Measurements from ENCODE around the gene FDPS. TPM values are rescaled to one million over a fixed set of nuclear protein-coding genes. Genes with fewer than 3 reads are reported as not detected.
"Not testable (repeated sequence)": the region's sequence is repeated elsewhere in the genome, so short reads cannot be mapped to it uniquely, and the experiment has no call there.

The FDPS gene
- total RNA-seq, 1 donor from 2014 or later = 361 TPM

DNA sequence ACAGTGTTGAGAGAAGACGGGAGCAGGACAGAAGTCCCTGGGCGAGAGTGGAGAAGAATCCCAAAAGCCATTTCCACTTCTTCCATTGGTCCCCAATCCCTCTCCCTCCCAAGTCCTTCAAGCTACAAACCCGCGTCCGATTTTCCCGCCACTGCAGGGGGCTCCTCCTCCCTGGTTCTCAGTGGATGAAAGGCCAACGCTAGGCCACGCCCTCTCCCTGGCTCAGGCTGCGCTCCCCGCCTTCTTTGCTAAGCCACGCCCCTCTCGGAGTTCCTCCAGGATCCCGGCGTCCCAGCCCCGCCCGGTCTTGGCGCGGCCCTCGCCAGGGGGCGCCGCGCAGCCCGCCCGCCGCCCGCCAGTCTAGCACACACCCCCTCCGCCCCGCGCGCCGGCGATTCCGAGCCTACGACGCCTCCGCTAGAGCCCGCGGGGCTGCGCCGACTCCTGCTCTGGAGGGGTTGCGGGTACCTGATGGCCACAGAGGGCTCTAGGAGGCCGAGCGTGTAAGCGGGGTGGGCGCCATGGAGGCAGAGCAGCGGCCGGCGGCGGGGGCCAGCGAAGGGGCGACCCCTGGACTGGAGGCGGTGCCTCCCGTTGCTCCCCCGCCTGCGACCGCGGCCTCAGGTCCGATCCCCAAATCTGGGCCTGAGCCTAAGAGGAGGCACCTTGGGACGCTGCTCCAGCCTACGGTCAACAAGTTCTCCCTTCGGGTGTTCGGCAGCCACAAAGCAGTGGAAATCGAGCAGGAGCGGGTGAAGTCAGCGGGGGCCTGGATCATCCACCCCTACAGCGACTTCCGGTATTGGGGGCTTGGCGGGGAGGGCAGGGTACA, 31.4 kb upstream of the FDPS start, which contains the start of gene HCN3:
HCN3 (plus strand) TSS at position 394 of the 832 bp plus-strand sequence; CDS start at position 522, 128 bp downstream.
- H3K27ac Mint-ChIP-seq = peak within 1 kb of the TSS; percentile 58
- peaks cover 30% of the 10 kb centered on the region for H3K4me1 Mint-ChIP-seq (ENCODE audit: low read depth)
- H3K27me3 Mint-ChIP-seq (ENCODE audit: low read depth) = no peaks in the 10 kb centered on the region
- peaks cover 7% of the 10 kb centered on the region for H3K36me3 Mint-ChIP-seq (ENCODE audit: low read depth)
- intact Hi-C loops (cut with micrococcal nuclease) = loop anchor here (1.0 to 10.0 kb wide), 4 partner anchors 22 to 468 kb away; partner anchors contain the start of genes ENTREP3, MTX1, RUSC1 and THBS3
- no peaks in the 10 kb centered on the region for H3K9me3 Mint-ChIP-seq
- H3K4me3 Mint-ChIP-seq (ENCODE audit: low read depth) = peak within 1 kb of the TSS; percentile 79
- peak; percentile 89 for DNase-seq (ENCODE audit: low spot score)

DNA sequence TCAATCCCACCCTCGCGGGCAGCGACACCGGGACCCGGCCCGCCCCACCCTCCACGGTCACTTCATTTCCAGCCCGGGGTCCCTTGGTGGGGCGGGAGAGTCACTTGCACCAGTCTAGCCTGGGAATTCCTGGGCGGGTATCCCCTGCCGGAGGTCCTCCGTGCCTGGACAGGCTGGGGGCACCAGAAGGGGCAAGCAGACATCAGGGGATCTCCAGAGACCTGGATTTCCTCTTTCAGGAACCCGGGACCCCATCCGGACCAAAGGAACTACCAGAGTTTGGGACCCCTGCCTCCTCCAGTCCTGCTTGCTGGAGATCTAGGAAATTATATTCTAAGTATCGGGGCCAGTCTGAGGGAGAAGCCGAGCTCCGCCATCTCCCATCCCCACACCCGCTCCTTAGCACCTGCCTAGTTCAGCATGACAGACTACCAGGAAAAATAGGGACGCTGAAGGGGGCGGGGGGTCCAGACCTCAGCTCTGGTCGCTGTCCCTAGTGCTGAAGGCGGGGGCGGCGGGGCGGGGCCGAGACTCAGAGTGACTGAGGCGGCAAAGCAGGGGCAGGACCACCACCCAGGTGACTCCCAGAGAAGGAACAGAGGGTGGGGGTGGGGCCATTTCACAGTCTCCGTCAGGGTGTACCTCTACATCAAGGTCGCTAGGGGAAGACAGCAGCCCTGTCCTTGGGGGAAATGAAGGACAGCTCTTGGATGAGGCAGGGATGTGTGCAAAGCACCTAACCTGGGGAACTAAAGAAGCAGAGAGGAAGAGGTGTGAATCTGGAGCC, 30.6 kb upstream of the FDPS start:
- no peaks in the 10 kb centered on the region for H3K36me3 Mint-ChIP-seq (ENCODE audit: low read depth)
- H3K4me1 Mint-ChIP-seq (ENCODE audit: low read depth) = peaks cover 25% of the 10 kb centered on the region
- H3K4me3 Mint-ChIP-seq (ENCODE audit: low read depth) = peak overlapping the region; percentile 56
- no peaks in the 10 kb centered on the region for H3K9me3 Mint-ChIP-seq
- no peaks in the 10 kb centered on the region for H3K27me3 Mint-ChIP-seq (ENCODE audit: low read depth)
- intact Hi-C loops (cut with micrococcal nuclease) = loop anchor here (1.0 to 10.0 kb wide), 4 partner anchors 23 to 467 kb away; partner anchors contain the start of genes ENTREP3, MTX1, RUSC1 and THBS3
- H3K27ac Mint-ChIP-seq = peak overlapping the region; percentile 14
- peak; percentile 62 for DNase-seq (ENCODE audit: low spot score)

GRCh38 chr1:155278689-155279160, 29.9 kb upstream of the FDPS start:
- Mint-ChIP-seq H3K27ac (no peak overlapping the region), H3K4me1 (ENCODE audit: low read depth) (peaks cover 22% of the 10 kb centered on the region), H3K4me3 (ENCODE audit: low read depth) (peak overlapping the region; percentile 56), H3K36me3 (ENCODE audit: low read depth) (no peaks in the 10 kb centered on the region), H3K27me3 (ENCODE audit: low read depth) (no peaks in the 10 kb centered on the region), H3K9me3 (no peaks in the 10 kb centered on the region)
- DNase-seq (ENCODE audit: low spot score) = no peak
- intact Hi-C loops (cut with micrococcal nuclease) = loop anchor here (5.0 to 10.0 kb wide), 2 partner anchors 71 to 466 kb away; partner anchors contain the start of genes MTX1 and THBS3

GRCh38 chr1:155279268-155279667, 29.4 kb upstream of the FDPS start:
- Mint-ChIP-seq H3K27me3 (ENCODE audit: low read depth) (no peaks in the 10 kb centered on the region), H3K36me3 (ENCODE audit: low read depth) (no peaks in the 10 kb centered on the region), H3K27ac (no peak overlapping the region), H3K4me1 (ENCODE audit: low read depth) (peaks cover 20% of the 10 kb centered on the region), H3K4me3 (ENCODE audit: low read depth) (no peak overlapping the region), H3K9me3 (no peaks in the 10 kb centered on the region)
- intact Hi-C loops (cut with micrococcal nuclease) = loop anchor here (5.0 to 10.0 kb wide), 2 partner anchors 72 to 466 kb away; partner anchors contain the start of genes MTX1 and THBS3
- DNase-seq (ENCODE audit: low spot score) = no peak

DNA sequence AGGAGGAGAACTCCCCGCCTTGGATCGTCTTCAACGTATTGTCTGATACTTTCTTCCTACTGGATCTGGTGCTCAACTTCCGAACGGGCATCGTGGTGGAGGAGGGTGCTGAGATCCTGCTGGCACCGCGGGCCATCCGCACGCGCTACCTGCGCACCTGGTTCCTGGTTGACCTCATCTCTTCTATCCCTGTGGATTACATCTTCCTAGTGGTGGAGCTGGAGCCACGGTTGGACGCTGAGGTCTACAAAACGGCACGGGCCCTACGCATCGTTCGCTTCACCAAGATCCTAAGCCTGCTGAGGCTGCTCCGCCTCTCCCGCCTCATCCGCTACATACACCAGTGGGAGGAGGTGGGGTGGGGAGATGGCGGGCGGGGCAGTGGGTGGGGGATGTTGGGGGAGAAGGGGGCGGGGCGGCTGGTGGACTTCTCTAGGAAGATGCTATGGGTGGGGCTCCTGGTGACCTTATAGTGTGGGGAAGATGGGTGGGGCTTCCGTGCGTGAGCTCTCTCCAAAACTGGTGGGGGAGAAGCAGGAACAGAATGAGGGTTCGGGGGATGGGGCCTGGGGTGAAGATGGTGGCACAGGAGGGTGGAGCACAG, 26.1 kb upstream of the FDPS start:
- no peaks in the 10 kb centered on the region for H3K27me3 Mint-ChIP-seq (ENCODE audit: low read depth)
- no peaks in the 10 kb centered on the region for H3K36me3 Mint-ChIP-seq (ENCODE audit: low read depth)
- intact Hi-C loops (cut with micrococcal nuclease) = no loop called here
- DNase-seq (ENCODE audit: low spot score) = no peak
- H3K4me3 Mint-ChIP-seq (ENCODE audit: low read depth) = no peak overlapping the region
- H3K4me1 Mint-ChIP-seq (ENCODE audit: low read depth) = peaks cover 4% of the 10 kb centered on the region
- no peak overlapping the region for H3K27ac Mint-ChIP-seq
- no peaks in the 10 kb centered on the region for H3K9me3 Mint-ChIP-seq

- no peaks in the 10 kb centered on the region for H3K9me3 Mint-ChIP-seq
- no peaks in the 10 kb centered on the region for H3K4me1 Mint-ChIP-seq (ENCODE audit: low read depth)
- intact Hi-C loops (cut with micrococcal nuclease) = no loop called here
- H3K36me3 Mint-ChIP-seq (ENCODE audit: low read depth) = no peaks in the 10 kb centered on the region
- no peaks in the 10 kb centered on the region for H3K27me3 Mint-ChIP-seq (ENCODE audit: low read depth)
- no peak overlapping the region for H3K4me3 Mint-ChIP-seq (ENCODE audit: low read depth)
- H3K27ac Mint-ChIP-seq = no peak overlapping the region
- DNase-seq (ENCODE audit: low spot score) = no peak
These were observed 24.2 kb upstream of the FDPS start for GRCh38 chr1:155284476-155284875.

DNA sequence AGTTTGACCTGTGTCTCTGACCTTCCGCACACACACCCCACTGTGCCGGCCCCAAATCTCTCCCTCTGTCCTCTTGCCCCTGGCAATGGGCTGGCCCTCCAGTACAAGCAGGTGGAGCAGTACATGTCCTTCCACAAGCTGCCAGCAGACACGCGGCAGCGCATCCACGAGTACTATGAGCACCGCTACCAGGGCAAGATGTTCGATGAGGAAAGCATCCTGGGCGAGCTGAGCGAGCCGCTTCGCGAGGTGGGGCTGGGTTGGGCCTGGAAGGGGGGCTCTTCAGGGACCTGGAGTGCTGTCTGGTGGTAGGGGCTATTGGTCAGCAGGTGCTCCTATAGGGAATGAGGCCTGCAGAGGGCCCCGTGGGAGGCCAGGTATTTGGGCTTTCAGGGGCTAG, 23.6 kb upstream of the FDPS start:
- DNase-seq (ENCODE audit: low spot score) = no peak
- no peaks in the 10 kb centered on the region for H3K36me3 Mint-ChIP-seq (ENCODE audit: low read depth)
- H3K4me3 Mint-ChIP-seq (ENCODE audit: low read depth) = no peak overlapping the region
- H3K27me3 Mint-ChIP-seq (ENCODE audit: low read depth) = peaks cover under 1% of the 10 kb centered on the region
- no peaks in the 10 kb centered on the region for H3K9me3 Mint-ChIP-seq
- H3K4me1 Mint-ChIP-seq (ENCODE audit: low read depth) = no peaks in the 10 kb centered on the region
- H3K27ac Mint-ChIP-seq = no peak overlapping the region
- intact Hi-C loops (cut with micrococcal nuclease) = no loop called here

DNA sequence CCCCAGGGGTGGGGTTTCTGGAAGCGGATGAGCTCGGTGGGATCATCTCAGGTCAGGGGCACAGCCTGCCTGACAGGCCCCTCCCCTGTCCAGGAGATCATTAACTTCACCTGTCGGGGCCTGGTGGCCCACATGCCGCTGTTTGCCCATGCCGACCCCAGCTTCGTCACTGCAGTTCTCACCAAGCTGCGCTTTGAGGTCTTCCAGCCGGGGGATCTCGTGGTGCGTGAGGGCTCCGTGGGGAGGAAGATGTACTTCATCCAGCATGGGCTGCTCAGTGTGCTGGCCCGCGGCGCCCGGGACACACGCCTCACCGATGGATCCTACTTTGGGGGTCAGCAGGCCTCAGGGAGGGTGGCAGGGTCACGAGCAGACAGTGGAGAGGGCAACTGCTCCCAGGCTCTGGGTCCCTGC, 23.0 kb upstream of the FDPS start:
- H3K27me3 Mint-ChIP-seq (ENCODE audit: low read depth) = peaks cover 3% of the 10 kb centered on the region
- no peaks in the 10 kb centered on the region for H3K4me1 Mint-ChIP-seq (ENCODE audit: low read depth)
- H3K4me3 Mint-ChIP-seq (ENCODE audit: low read depth) = no peak overlapping the region
- intact Hi-C loops (cut with micrococcal nuclease) = no loop called here
- no peaks in the 10 kb centered on the region for H3K36me3 Mint-ChIP-seq (ENCODE audit: low read depth)
- no peak for DNase-seq (ENCODE audit: low spot score)
- H3K27ac Mint-ChIP-seq = no peak overlapping the region
- no peaks in the 10 kb centered on the region for H3K9me3 Mint-ChIP-seq

GRCh38 chr1:155286544-155286943, 22.1 kb upstream of the FDPS start:
- Mint-ChIP-seq H3K27me3 (ENCODE audit: low read depth) (peaks cover 6% of the 10 kb centered on the region), H3K27ac (no peak overlapping the region), H3K36me3 (ENCODE audit: low read depth) (no peaks in the 10 kb centered on the region), H3K9me3 (no peaks in the 10 kb centered on the region), H3K4me3 (ENCODE audit: low read depth) (no peak overlapping the region), H3K4me1 (ENCODE audit: low read depth) (no peaks in the 10 kb centered on the region)
- intact Hi-C loops (cut with micrococcal nuclease) = no loop called here
- DNase-seq (ENCODE audit: low spot score) = no peak

- Mint-ChIP-seq H3K9me3 (no peaks in the 10 kb centered on the region), H3K36me3 (ENCODE audit: low read depth) (no peaks in the 10 kb centered on the region), H3K27me3 (ENCODE audit: low read depth) (peaks cover 10% of the 10 kb centered on the region), H3K4me3 (ENCODE audit: low read depth) (no peak overlapping the region), H3K4me1 (ENCODE audit: low read depth) (no peaks in the 10 kb centered on the region), H3K27ac (no peak overlapping the region)
- no peak for DNase-seq (ENCODE audit: low spot score)
- intact Hi-C loops (cut with micrococcal nuclease) = no loop called here
These were observed 20.6 kb upstream of the FDPS start for GRCh38 chr1:155287987-155288543.

GRCh38 chr1:155291006-155291405, 17.7 kb upstream of the FDPS start:
- H3K27ac Mint-ChIP-seq; DNase-seq (ENCODE audit: low spot score); H3K9me3 Mint-ChIP-seq; H3K4me3 Mint-ChIP-seq (ENCODE audit: low read depth); H3K4me1 Mint-ChIP-seq (ENCODE audit: low read depth); H3K36me3 Mint-ChIP-seq (ENCODE audit: low read depth); intact Hi-C loops (cut with micrococcal nuclease): not testable (repeated sequence)
- H3K27me3 Mint-ChIP-seq (ENCODE audit: low read depth) = peaks cover 31% of the 10 kb centered on the region

DNA sequence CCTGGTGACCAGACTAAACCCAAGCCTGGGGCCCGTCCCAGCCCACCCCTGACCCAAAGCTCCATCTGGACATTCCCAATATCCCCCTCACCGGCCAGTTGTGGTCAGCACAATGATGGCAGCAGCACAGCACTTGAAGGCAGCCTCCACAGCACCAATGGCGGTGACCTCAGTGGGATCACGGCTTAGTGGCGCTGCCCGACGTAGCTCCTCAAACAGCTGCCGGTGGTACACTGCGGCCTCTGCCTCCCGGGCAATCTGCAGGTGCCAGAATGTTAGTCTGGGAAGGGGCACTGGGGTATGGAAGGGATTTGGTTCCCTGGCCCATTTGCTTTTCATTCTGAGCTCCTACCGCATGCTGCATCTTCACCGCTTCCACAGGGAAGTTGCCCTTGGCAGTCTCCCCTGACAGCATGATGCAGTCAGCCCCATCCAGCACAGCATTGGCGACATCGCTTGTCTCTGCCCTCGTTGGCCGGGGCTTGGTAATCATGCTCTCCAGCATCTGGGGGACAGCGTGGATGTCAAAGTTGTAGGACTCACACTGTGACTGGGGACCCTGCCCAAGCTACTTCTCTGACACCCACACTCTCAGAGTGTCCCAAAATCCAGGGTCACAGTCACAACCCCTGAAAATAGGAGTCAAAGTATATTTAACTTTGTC, 15.4 kb upstream of the FDPS start:
- Mint-ChIP-seq H3K36me3 (ENCODE audit: low read depth) (no peaks in the 10 kb centered on the region), H3K4me1 (ENCODE audit: low read depth) (peaks cover 8% of the 10 kb centered on the region), H3K9me3 (no peaks in the 10 kb centered on the region), H3K27ac (no peak overlapping the region), H3K27me3 (ENCODE audit: low read depth) (peaks cover 49% of the 10 kb centered on the region), H3K4me3 (ENCODE audit: low read depth) (no peak overlapping the region)
- no peak for DNase-seq (ENCODE audit: low spot score)
- intact Hi-C loops (cut with micrococcal nuclease) = no loop called here
